A673 (cell line): ENCODE results near the gene TXNRD2. TPM values are rescaled to one million over a fixed set of nuclear protein-coding genes. Genes with fewer than 3 reads are reported as not detected.
A peak's percentile ranks its signal among the peaks of the same experiment; 100 is the strongest.

Experiments
- BruUV-seq: library from RNA; stranded (reverse); fragments of 400-500 nt; replicated peaks from 2 replicates; lab custom pipeline; 2021; lab: Mats Ljungman, UMichigan
- CTCF ChIA-PET: fragments of 300-600 bp; sonication (Branson Sonifier 250); formaldehyde crosslinking; loops from one replicate; lab custom pipeline; 2022; ENCODE audit warnings: antibody characterized with exemption; lab: Charles Lee
- POLR2A ChIA-PET: fragments of 300-600 bp; sonication (Branson Sonifier 250); formaldehyde crosslinking; loops from one replicate; lab custom pipeline; 2022; ENCODE audit warnings: antibody characterized with exemption; ENCODE audit not compliant: low non-redundant PET; lab: Charles Lee
- DNase-seq: peaks from one replicate; pipeline ENCODE4 v3.0.0-alpha.2; 2015; ENCODE audit warnings: low spot score
- H3K27ac ChIP-seq: fragments of 200-600 bp; sonication (generic); 2 replicates; pipeline ENCODE4 v1.5.1; 2016; ENCODE audit warnings: mixed run types, low read depth, mild to moderate bottlenecking, mixed read lengths, antibody characterized with exemption, low read length; ENCODE audit not compliant: poor library complexity, severe bottlenecking
- H3K27me3 ChIP-seq: fragments of 200-600 bp; sonication (generic); replicated peaks from 2 replicates; pipeline ENCODE4 v1.6.1; 2017; ENCODE audit warnings: mixed run types, low read depth, mild to moderate bottlenecking, mixed read lengths, antibody characterized with exemption, low read length; ENCODE audit not compliant: insufficient read depth, poor library complexity
- H3K36me3 ChIP-seq: fragments of 200-600 bp; sonication (generic); 2 replicates; pipeline ENCODE4 v1.6.1; 2016; ENCODE audit warnings: mixed run types, mild to moderate bottlenecking, mixed read lengths, antibody characterized with exemption, low read length; ENCODE audit not compliant: insufficient read depth, poor library complexity, severe bottlenecking
- H3K4me1 ChIP-seq: fragments of 200-600 bp; sonication (generic); 2 replicates; pipeline ENCODE4 v1.6.1; 2017; ENCODE audit warnings: mixed run types, mild to moderate bottlenecking, mixed read lengths, antibody characterized with exemption, low read length; ENCODE audit not compliant: insufficient read depth, poor library complexity, severe bottlenecking
- H3K4me3 ChIP-seq: fragments of 200-600 bp; sonication (generic); 2 replicates; pipeline ENCODE4 v1.5.1; 2016; ENCODE audit warnings: low read depth, mixed run types, mild to moderate bottlenecking, mixed read lengths, low read length; ENCODE audit not compliant: poor library complexity, severe bottlenecking
- H3K9me3 ChIP-seq: fragments of 200-600 bp; sonication (generic); 2 replicates; pipeline ENCODE4 v1.6.1; 2016; ENCODE audit warnings: mixed run types, low read depth, mild to moderate bottlenecking, mixed read lengths, antibody characterized with exemption, low read length; ENCODE audit not compliant: poor library complexity, severe bottlenecking
- EZH2 ChIP-seq: fragments of 200-600 bp; sonication (generic); IDR thresholded peaks from 2 replicates; pipeline ENCODE4 v1.6.1; 2017; ENCODE audit warnings: borderline replicate concordance, low read depth, mild to moderate bottlenecking, mixed read lengths, antibody characterized with exemption, low read length; ENCODE audit not compliant: poor library complexity, severe bottlenecking
- intact Hi-C: fragments of 100-400 bp; cut with micrococcal nuclease; formaldehyde crosslinking; loops from one replicate; pipeline ENCODE4 v1.10.0; 2022; ENCODE audit not compliant: unreplicated experiment
- total RNA-seq: library from RNA; stranded (reverse); gene quantifications from 2 replicates; pipeline ENCODE4 v1.2.3, GENCODE V29; 2021
- TF ChIP-seq, protein P1 (sequence below): fragments of 300-800, 200-600 bp; sonication (generic); conservative IDR thresholded peaks from 2 replicates; pipeline ENCODE4 v1.5.1; 2017; ENCODE audit warnings: low read depth, mild to moderate bottlenecking, antibody characterized with exemption, low read length, moderate library complexity, mixed read lengths

TXNRD2 gene
- total RNA-seq, 1 experiment from 2014 or later = 32.6 TPM

GRCh38 chr22:19876941-19877625 is 64.5 kb downstream of the TXNRD2 start:
- ChIA-PET CTCF (no interaction called here), POLR2A (no interaction called here)
- TF ChIP-seq EZH2 = no peak
- TF ChIP-seq, protein P1, sequence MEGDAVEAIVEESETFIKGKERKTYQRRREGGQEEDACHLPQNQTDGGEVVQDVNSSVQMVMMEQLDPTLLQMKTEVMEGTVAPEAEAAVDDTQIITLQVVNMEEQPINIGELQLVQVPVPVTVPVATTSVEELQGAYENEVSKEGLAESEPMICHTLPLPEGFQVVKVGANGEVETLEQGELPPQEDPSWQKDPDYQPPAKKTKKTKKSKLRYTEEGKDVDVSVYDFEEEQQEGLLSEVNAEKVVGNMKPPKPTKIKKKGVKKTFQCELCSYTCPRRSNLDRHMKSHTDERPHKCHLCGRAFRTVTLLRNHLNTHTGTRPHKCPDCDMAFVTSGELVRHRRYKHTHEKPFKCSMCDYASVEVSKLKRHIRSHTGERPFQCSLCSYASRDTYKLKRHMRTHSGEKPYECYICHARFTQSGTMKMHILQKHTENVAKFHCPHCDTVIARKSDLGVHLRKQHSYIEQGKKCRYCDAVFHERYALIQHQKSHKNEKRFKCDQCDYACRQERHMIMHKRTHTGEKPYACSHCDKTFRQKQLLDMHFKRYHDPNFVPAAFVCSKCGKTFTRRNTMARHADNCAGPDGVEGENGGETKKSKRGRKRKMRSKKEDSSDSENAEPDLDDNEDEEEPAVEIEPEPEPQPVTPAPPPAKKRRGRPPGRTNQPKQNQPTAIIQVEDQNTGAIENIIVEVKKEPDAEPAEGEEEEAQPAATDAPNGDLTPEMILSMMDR = no peak
- Histone ChIP-seq H3K36me3 (peaks cover 3% of the 10 kb centered on the region), H3K4me3 (no peak overlapping the region), H3K27ac (no peak overlapping the region), H3K27me3 (no peaks in the 10 kb centered on the region), H3K9me3 (no peaks in the 10 kb centered on the region), H3K4me1 (peaks cover 34% of the 10 kb centered on the region)
- intact Hi-C loops = no loop called here
- no peak for DNase-seq
- no TSS peak for BruUV-seq

- intact Hi-C loops = no loop called here
- Histone ChIP-seq H3K27ac (no peak overlapping the region), H3K9me3 (no peaks in the 10 kb centered on the region), H3K36me3 (peaks cover 3% of the 10 kb centered on the region), H3K27me3 (no peaks in the 10 kb centered on the region), H3K4me3 (no peak overlapping the region), H3K4me1 (peaks cover 28% of the 10 kb centered on the region)
- ChIA-PET CTCF (no interaction called here), POLR2A (no interaction called here)
- DNase-seq = no peak
- no TSS peak for BruUV-seq
- TF ChIP-seq, protein P1 = no peak
- TF ChIP-seq EZH2 = no peak
These were observed 65.2 kb downstream of the TXNRD2 start for GRCh38 chr22:19876314-19876940.

DNA sequence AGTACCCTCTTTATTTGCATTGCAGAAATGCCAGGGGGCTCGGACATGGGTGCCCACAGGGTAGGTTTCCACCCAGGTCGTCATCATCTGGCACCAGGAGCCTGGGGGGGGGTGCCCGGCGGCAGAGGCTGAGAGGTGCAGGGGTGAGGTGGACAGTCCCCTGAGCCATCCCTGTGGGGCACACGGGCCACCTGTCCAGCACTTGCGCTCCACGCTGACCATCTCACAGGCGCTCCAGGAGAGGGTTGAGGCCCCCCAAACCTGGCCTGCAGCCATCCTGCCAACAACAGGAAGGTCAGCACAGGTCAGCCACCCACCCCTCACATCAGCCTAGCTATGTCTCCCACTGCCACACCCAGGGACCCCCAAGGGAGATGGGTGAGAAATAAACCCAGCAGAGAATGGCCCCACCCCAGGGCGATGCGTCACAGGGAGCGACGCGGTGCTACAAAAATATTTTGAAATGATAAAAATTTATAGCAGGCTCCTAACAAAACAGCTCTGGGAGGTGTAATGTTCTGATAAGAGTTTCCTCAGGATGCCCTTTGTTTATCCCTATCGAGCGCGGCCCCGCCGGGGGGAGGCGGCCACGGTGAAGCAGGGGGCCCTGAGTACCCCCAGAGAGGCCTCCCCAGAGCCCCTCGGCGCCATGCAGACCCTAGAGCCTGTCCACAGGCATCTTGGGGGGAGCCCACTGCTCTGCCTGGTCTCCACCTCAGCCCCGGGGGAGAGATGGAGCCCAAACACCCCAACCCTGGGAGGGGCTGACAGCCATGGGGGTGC is 65.9 kb downstream of the TXNRD2 start:
- Histone ChIP-seq H3K9me3 (no peaks in the 10 kb centered on the region), H3K4me3 (no peak overlapping the region), H3K4me1 (peaks cover 21% of the 10 kb centered on the region), H3K27ac (peak overlapping the region; percentile 64), H3K36me3 (peaks cover 3% of the 10 kb centered on the region), H3K27me3 (no peaks in the 10 kb centered on the region)
- no TSS peak for BruUV-seq
- intact Hi-C loops = no loop called here
- ChIA-PET CTCF (no interaction called here), POLR2A (no interaction called here)
- no peak for DNase-seq
- TF ChIP-seq EZH2 = no peak
- TF ChIP-seq, protein P1 = no peak
